Dendritic cell treated with granulocyte-macrophage colony-stimulating factor and Interleukin-4, amounts not matched to agents 40 ng/mL and 50 ng/mL, for 4 days (primary cell): ENCODE measurements around the gene HLA-DRB5.
"Not testable (repeated sequence)": the region's sequence is repeated elsewhere in the genome, so short reads cannot be mapped to it uniquely, and the experiment has no call there.

Source experiments
- H3K27ac Mint-ChIP-seq: one replicate; pipeline ENCODE4 v1.8.0; 2022; ENCODE audit warnings: mild to moderate bottlenecking, mixed read lengths
- H3K27me3 Mint-ChIP-seq: one replicate; pipeline ENCODE4 v1.8.0; 2022; ENCODE audit warnings: mild to moderate bottlenecking, mixed read lengths
- H3K36me3 Mint-ChIP-seq: one replicate; pipeline ENCODE4 v1.8.0; 2022; ENCODE audit warnings: low read depth, mixed read lengths
- H3K4me1 Mint-ChIP-seq: one replicate; pipeline ENCODE4 v1.8.0; 2022; ENCODE audit warnings: low read depth, mixed read lengths
- H3K4me3 Mint-ChIP-seq: one replicate; pipeline ENCODE4 v1.8.0; 2022; ENCODE audit warnings: mild to moderate bottlenecking, moderate library complexity, mixed read lengths
- H3K9me3 Mint-ChIP-seq: one replicate; pipeline ENCODE4 v1.8.0; 2022; ENCODE audit warnings: mixed read lengths
- intact Hi-C: fragments of 100-400 bp; cut with micrococcal nuclease; formaldehyde crosslinking; loops from one replicate; pipeline ENCODE4 v1.15.0; 2022

The HLA-DRB5 gene

GRCh38 chr6:32551410-32551809, 21.3 kb upstream of the HLA-DRB5 start:
- H3K4me3 Mint-ChIP-seq: no peak overlapping the region
- H3K27me3 Mint-ChIP-seq: peaks cover 2% of the 10 kb centered on the region
- peak overlapping the region; percentile 43 for H3K27ac Mint-ChIP-seq
- intact Hi-C loops: no loop called here
- no peaks in the 10 kb centered on the region for H3K4me1 Mint-ChIP-seq
- H3K36me3 Mint-ChIP-seq: no peaks in the 10 kb centered on the region
- H3K9me3 Mint-ChIP-seq: no peaks in the 10 kb centered on the region

- H3K4me1 Mint-ChIP-seq: peaks cover 14% of the 10 kb centered on the region
- no peak overlapping the region for H3K4me3 Mint-ChIP-seq
- intact Hi-C loops: no loop called here
- no peak overlapping the region for H3K27ac Mint-ChIP-seq
- H3K9me3 Mint-ChIP-seq: no peaks in the 10 kb centered on the region
- H3K36me3 Mint-ChIP-seq: no peaks in the 10 kb centered on the region
- peaks cover 1% of the 10 kb centered on the region for H3K27me3 Mint-ChIP-seq
Measured at GRCh38 chr6:32539839-32540238, 9.8 kb upstream of the HLA-DRB5 start.

DNA sequence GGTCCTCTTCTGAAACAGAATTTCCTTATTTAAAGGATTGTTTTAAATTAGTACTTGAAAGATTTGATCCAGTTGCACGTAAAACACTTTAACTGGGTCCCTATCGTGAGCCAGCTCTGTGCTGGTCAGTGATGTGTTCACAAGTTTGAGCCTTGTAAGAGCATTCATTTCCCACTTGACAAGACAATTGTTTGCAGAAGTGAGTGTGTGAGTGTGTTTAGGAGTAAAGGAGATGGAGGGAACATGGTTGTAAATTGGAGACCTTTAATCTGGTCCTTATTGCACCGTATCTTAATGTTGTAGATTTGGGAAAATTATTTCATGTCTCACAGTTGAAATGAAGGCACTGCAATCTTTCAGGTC, 325 bp upstream of the HLA-DRB5 start:
- Mint-ChIP-seq H3K4me1 (peaks cover 28% of the 10 kb centered on the region), H3K36me3 (peaks cover 23% of the 10 kb centered on the region), H3K27ac (peak overlapping the region; percentile 95)
- intact Hi-C loops, H3K9me3 Mint-ChIP-seq, H3K4me3 Mint-ChIP-seq, H3K27me3 Mint-ChIP-seq: not testable (repeated sequence)

DNA sequence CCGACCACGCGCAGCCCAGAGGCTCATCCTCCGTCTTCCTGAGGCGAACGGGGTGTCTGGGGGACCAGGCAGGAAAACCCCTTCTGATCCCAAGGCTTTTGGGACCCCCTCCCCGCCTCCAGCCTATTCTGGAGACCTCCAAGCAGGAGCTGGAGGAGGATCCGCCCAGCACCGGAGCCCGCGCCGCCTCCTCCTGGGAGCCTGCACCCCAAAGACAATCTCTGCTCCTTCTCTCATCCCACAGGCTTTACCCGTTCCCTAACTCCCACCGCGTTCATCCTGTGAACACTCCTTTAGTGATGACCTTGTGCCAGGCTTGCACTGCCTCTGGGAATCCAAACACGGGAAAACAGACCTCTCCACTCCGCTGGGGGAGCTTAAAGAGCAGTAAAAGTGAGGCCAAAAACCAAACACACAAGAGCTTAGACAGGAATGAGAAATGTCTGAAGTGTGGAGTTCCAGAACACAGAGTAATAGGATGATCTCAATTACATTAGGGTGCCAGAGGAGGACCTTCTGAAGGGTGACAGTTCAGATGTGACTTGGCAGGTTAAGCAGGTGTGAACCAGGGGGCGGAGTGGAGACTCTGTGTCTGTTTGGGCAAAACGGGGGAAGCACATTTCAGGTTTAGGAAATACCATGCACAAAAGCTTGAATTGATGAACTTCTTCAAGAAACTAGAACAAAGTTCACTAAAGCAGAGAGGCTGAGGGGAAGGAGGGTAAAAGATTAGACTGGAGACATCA, 7.6 kb downstream of the HLA-DRB5 start:
- Mint-ChIP-seq H3K36me3 (peaks cover 62% of the 10 kb centered on the region), H3K9me3 (no peaks in the 10 kb centered on the region), H3K27me3 (no peaks in the 10 kb centered on the region), H3K4me1 (peaks cover 27% of the 10 kb centered on the region), H3K4me3 (peak overlapping the region; percentile 78), H3K27ac (peak overlapping the region; percentile 78)
- intact Hi-C loops: no loop called here

GRCh38 chr6:32519910-32520258, 10.2 kb downstream of the HLA-DRB5 start:
- H3K9me3 Mint-ChIP-seq: no peaks in the 10 kb centered on the region
- peaks cover 52% of the 10 kb centered on the region for H3K36me3 Mint-ChIP-seq
- H3K27me3 Mint-ChIP-seq: no peaks in the 10 kb centered on the region
- no peak overlapping the region for H3K27ac Mint-ChIP-seq
- no peak overlapping the region for H3K4me3 Mint-ChIP-seq
- H3K4me1 Mint-ChIP-seq: peaks cover 21% of the 10 kb centered on the region
- intact Hi-C loops: no loop called here

- H3K4me1 Mint-ChIP-seq: peaks cover 18% of the 10 kb centered on the region
- H3K27ac Mint-ChIP-seq: no peak overlapping the region
- no peaks in the 10 kb centered on the region for H3K27me3 Mint-ChIP-seq
- no peaks in the 10 kb centered on the region for H3K9me3 Mint-ChIP-seq
- intact Hi-C loops: no loop called here
- H3K4me3 Mint-ChIP-seq: peak overlapping the region; percentile 32
- peaks cover 47% of the 10 kb centered on the region for H3K36me3 Mint-ChIP-seq
Measured at GRCh38 chr6:32519118-32519909, 10.8 kb downstream of the HLA-DRB5 start.

- Mint-ChIP-seq H3K4me3 (no peak overlapping the region), H3K4me1 (peaks cover 13% of the 10 kb centered on the region)
Measured at GRCh38 chr6:32517654-32518445, 12.2 kb downstream of the HLA-DRB5 start.

DNA sequence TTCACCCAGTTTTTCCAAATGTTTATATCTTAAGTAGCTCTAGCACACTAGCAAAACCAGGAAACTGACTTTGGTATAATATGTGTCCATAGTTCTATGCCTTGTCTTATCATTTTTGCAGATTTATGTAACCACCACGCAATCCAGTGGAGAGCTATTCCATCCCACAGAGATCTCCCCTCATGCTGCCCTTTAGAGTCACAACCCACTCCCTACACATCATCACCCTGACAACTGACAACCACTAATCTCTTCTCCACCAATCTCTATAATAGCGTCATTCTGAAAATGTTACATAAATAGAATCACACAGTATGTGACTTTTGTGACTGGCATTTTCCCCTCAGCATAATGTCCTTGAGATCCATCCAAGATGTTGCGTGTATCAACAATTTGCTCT, 29.1 kb downstream of the HLA-DRB5 start:
- Mint-ChIP-seq H3K27me3 (no peaks in the 10 kb centered on the region), H3K4me1 (no peaks in the 10 kb centered on the region), H3K27ac (no peak overlapping the region), H3K9me3 (no peaks in the 10 kb centered on the region), H3K36me3 (no peaks in the 10 kb centered on the region), H3K4me3 (no peak overlapping the region)
- intact Hi-C loops: no loop called here

More at GRCh38 chr6:32517654-32518445, 12.2 kb downstream of the HLA-DRB5 start:
- intact Hi-C loops: no loop called here
- peaks cover 33% of the 10 kb centered on the region for H3K36me3 Mint-ChIP-seq
- no peaks in the 10 kb centered on the region for H3K9me3 Mint-ChIP-seq
- H3K27me3 Mint-ChIP-seq: no peaks in the 10 kb centered on the region
- H3K27ac Mint-ChIP-seq: no peak overlapping the region

- intact Hi-C loops: no loop called here
- H3K4me3 Mint-ChIP-seq: no peak overlapping the region
- no peaks in the 10 kb centered on the region for H3K4me1 Mint-ChIP-seq
- no peaks in the 10 kb centered on the region for H3K36me3 Mint-ChIP-seq
- H3K27me3 Mint-ChIP-seq: no peaks in the 10 kb centered on the region
- H3K9me3 Mint-ChIP-seq: no peaks in the 10 kb centered on the region
- no peak overlapping the region for H3K27ac Mint-ChIP-seq
Measured at GRCh38 chr6:32492351-32492750, 37.7 kb downstream of the HLA-DRB5 start.

DNA sequence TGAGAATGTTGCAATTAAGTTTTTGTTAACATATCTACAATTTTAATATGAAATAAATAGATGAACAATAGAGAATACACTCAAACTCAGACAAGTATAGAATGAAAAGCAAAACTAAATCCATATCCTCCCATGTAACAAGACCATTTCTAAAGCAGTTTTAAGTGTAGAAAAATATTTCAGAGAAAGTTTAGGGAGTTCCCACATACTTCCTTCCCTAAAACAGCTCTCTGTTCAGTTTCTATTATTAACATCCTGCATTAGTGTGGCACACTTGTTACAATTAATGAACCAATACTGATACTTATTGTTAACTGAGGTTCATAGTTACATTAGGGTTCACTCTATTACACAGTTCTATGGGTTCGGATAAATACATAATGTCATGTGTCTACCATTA, 38.4 kb downstream of the HLA-DRB5 start:
- intact Hi-C loops: no loop called here
- H3K27me3 Mint-ChIP-seq: no peaks in the 10 kb centered on the region

DNA sequence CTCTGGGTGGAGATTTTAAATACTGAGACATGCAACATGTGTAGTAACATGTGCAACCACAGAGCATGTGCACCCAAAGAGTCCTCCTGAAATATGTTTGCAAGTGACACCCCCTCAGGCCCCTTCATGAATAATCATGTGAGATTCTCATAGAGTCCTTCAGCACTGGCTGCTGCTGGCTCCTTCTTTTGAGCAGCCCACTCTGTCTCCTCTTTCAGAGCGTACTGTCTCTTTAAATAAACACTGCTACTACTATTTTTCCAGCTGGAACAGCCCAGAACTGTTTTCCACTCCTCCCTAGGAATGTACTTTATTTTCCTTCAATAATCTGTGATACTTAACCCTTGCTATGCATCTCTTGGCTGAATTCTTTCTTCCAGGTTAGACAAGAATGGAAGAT, 42.0 kb downstream of the HLA-DRB5 start:
- Mint-ChIP-seq H3K4me1 (peaks cover 12% of the 10 kb centered on the region), H3K27ac (no peak overlapping the region), H3K27me3 (no peaks in the 10 kb centered on the region), H3K9me3 (no peaks in the 10 kb centered on the region), H3K4me3 (no peak overlapping the region), H3K36me3 (no peaks in the 10 kb centered on the region)
- intact Hi-C loops: loop anchor here (10.0 kb wide), 1 partner anchor 87 kb away; no protein-coding TSS in a partner anchor

More for the DNA sequence above, 38.4 kb downstream of the HLA-DRB5 start:
- no peaks in the 10 kb centered on the region for H3K9me3 Mint-ChIP-seq
- H3K36me3 Mint-ChIP-seq: no peaks in the 10 kb centered on the region
- no peak overlapping the region for H3K27ac Mint-ChIP-seq
- H3K4me1 Mint-ChIP-seq: no peaks in the 10 kb centered on the region
- no peak overlapping the region for H3K4me3 Mint-ChIP-seq

DNA sequence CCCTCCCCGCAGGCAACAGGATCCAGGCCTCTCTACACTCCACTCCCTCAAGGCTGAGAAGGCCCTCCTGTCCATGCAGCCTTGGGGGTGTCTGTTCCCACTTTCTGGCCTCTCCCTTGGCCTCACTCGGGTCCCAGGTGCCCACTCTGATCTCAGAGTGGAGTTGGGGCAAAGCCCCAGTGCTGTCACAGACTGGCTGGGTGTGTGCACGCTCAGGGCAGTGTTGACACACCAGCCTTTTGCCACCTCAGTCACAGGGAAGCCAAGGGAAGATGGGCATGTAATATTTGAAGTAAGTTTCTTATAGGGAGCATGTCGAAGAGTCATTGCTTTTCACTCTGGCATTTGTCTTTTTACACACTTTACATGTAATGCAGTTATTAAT, 45.5 kb downstream of the HLA-DRB5 start:
- H3K27ac Mint-ChIP-seq: peak overlapping the region; percentile 73
- intact Hi-C loops: loop anchor here (10.0 kb wide), 1 partner anchor 90 kb away; no protein-coding TSS in a partner anchor
- peaks cover 7% of the 10 kb centered on the region for H3K36me3 Mint-ChIP-seq
- H3K4me1 Mint-ChIP-seq: peaks cover 28% of the 10 kb centered on the region
- no peak overlapping the region for H3K4me3 Mint-ChIP-seq
- H3K9me3 Mint-ChIP-seq: no peaks in the 10 kb centered on the region
- H3K27me3 Mint-ChIP-seq: no peaks in the 10 kb centered on the region

- Mint-ChIP-seq H3K4me1 (peaks cover 28% of the 10 kb centered on the region), H3K9me3 (no peaks in the 10 kb centered on the region), H3K36me3 (peaks cover 7% of the 10 kb centered on the region), H3K27me3 (no peaks in the 10 kb centered on the region), H3K27ac (peak overlapping the region; percentile 73), H3K4me3 (no peak overlapping the region)
- intact Hi-C loops: loop anchor here (10.0 kb wide), 1 partner anchor 91 kb away; no protein-coding TSS in a partner anchor
Measured at GRCh38 chr6:32483968-32484613, 46.0 kb downstream of the HLA-DRB5 start.
